HAP-1 (cell line): ENCODE data around the gene ANKRD30A.
"Not testable (repeated sequence)": the region's sequence is repeated elsewhere in the genome, so short reads cannot be mapped to it uniquely, and the experiment has no call there.

Experiments
- DNase-seq, 2 experiments: peaks; one replicate each; pipeline ENCODE4 v3.0.0-alpha.2; 2016 to 2020; ENCODE audit warnings: low spot score in 2 of 2
- H3K27me3 ChIP-seq: fragments of 250-450 bp; sonication (Bioruptor Pico); 2 replicates; pipeline ENCODE4 v1.5.1; 2020; ENCODE audit warnings: low read depth, mild to moderate bottlenecking, moderate library complexity
- H3K36me3 ChIP-seq: fragments of 250-450 bp; sonication (Bioruptor Pico); replicated peaks from 2 replicates; pipeline ENCODE4 v1.5.1; 2020; ENCODE audit warnings: mild to moderate bottlenecking
- H3K4me1 ChIP-seq: fragments of 250-450 bp; sonication (Bioruptor Pico); 2 replicates; pipeline ENCODE4 v1.5.1; 2020; ENCODE audit warnings: mild to moderate bottlenecking
- H3K4me3 ChIP-seq: fragments of 250-450 bp; sonication (Bioruptor Pico); 2 replicates; pipeline ENCODE4 v1.5.1; 2020; ENCODE audit warnings: mild to moderate bottlenecking, moderate library complexity
- H3K9me3 ChIP-seq: fragments of 250-450 bp; sonication (Bioruptor Pico); 2 replicates; pipeline ENCODE4 v1.5.1; 2020; ENCODE audit warnings: mild to moderate bottlenecking, moderate library complexity
- in situ Hi-C: fragments of 300-500 bp; cut with MboI; formaldehyde crosslinking; loops from 3 replicates; pipeline ENCODE4 v1.14.3; 2020; ENCODE audit warnings: low sequenced_read_pairs, inconsistent platforms, mixed read lengths

ANKRD30A gene

GRCh38 chr10:37125191-37125732 lies at the start of gene ANKRD30A:
Gene ANKRD30A (plus strand): TSS chr10:37125598. CDS start chr10:37125788, 190 bp downstream.
- Histone ChIP-seq H3K4me3 (no peak within 1 kb of the TSS), H3K36me3 (no peaks in the 10 kb centered on the region), H3K4me1 (no peaks in the 10 kb centered on the region), H3K27me3 (no peaks in the 10 kb centered on the region), H3K9me3 (no peaks in the 10 kb centered on the region)
- DNase-seq, result no peak
- in situ Hi-C loops, result no loop called here

- in situ Hi-C loops, H3K4me1 ChIP-seq, H3K27me3 ChIP-seq, H3K4me3 ChIP-seq, H3K9me3 ChIP-seq, DNase-seq, H3K36me3 ChIP-seq: not testable (repeated sequence)
Observed at GRCh38 chr10:37076083-37076482, 49.3 kb upstream of the ANKRD30A start.

DNA sequence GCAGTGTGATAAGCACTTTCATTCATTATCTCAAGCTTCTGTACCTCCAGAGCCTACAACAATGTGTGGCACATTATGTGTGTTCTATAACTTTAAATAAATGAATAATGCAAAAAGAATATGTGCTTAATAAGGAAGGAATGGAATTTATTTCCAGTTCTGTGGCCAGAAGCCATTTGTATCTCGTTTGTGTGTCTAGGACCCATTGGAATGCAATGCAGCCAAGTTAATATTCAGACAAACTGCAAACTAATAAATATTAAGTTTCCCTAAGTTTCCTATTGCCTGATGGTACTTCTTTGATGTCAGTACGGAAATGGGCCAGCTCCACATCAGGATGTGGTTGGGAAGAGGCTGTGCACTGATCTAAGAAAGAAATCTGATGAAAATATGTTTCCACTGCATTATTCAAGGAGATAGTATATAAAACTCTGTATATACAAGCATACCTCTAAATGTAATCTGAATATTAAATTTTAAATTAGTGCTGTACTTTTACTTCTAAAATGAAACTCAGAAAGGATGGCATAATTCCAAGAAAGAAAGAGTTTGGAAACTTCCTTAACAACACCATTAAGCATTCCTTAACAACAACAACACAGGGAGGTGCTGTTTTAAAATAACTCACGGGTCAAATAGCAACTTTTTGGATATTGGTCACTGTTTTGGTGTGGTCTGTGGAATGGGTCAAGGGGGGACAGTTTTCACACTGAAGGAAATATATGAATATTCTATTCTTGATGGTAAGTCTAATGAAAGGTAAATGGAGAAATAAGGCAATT lies 29.4 kb upstream of the ANKRD30A start:
- Histone ChIP-seq H3K4me1 (no peaks in the 10 kb centered on the region), H3K27me3 (no peaks in the 10 kb centered on the region), H3K4me3 (no peak overlapping the region), H3K36me3 (no peaks in the 10 kb centered on the region), H3K9me3 (no peaks in the 10 kb centered on the region; the same call in none of the 2 replicates)
- in situ Hi-C loops, result no loop called here
- no peak for DNase-seq

DNA sequence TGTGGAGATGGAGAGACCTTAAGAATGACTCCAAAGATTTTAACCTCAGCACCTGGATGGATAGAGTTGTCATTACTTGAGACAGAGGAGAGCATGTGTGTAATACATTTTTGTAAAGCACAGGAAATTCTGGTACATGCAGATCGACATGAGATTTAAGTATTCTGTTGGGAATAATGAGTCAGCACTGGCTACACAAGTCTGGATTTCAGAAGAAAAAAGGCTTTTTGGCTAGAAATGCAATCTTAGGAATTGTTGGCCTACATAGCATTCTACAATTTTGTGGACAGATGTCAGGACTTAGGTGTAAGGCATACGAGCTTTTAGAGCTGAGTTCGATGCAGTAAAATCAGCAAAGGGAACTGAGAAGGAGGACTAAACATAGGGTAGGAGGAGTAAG lies 24.1 kb upstream of the ANKRD30A start:
- Histone ChIP-seq H3K9me3 (no peaks in the 10 kb centered on the region), H3K4me3 (no peak overlapping the region), H3K4me1 (no peaks in the 10 kb centered on the region), H3K36me3 (no peaks in the 10 kb centered on the region), H3K27me3 (no peaks in the 10 kb centered on the region)
- in situ Hi-C loops, result no loop called here
- no peak for DNase-seq

DNA sequence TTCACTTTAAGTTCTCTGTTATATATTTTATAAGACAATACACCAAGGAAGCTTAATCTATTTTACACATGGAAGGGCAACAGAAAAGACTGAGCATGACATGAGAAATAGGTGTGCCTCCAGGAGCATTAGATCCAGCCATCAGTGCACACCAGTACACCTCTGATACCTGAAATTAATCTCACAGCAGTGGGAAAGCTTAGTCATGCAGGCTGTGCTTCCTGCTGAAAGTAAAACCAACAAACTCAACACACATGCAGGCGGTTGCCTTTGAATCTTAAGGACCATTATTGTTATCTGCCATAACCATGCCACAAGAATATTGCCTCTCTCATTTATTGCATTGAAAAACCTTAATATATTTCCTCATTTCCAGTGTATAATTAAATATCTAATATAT lies 16.4 kb upstream of the ANKRD30A start:
- Histone ChIP-seq H3K4me1 (no peaks in the 10 kb centered on the region; the same call in 1 of the 2 replicates), H3K9me3 (no peaks in the 10 kb centered on the region), H3K36me3 (no peaks in the 10 kb centered on the region), H3K4me3 (no peak overlapping the region), H3K27me3 (no peaks in the 10 kb centered on the region)
- no peak for DNase-seq
- in situ Hi-C loops, result no loop called here

DNA sequence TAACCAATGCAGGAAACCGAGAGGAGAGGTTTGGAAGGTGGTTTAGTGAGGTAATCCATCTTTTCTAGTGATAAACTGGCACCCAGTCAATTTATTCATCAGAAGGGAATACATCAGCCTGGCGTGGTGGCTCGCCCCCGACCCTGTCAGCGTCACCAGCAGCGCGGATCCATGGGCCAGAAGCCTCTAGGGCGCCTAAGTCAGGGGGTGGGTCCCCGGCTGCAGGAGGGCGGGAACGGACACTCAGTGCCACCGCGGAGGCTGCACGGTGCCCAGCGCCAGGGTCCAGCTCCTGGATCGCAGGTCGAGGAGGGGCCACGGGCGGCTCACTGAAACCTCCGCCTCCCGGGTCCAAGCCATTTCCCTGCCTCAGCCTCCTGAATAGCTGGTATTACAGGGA lies 866 bp upstream of the ANKRD30A start:
- in situ Hi-C loops, result no loop called here
- Histone ChIP-seq H3K4me3 (no peak overlapping the region), H3K36me3 (no peaks in the 10 kb centered on the region), H3K27me3 (no peaks in the 10 kb centered on the region), H3K4me1 (no peaks in the 10 kb centered on the region), H3K9me3 (no peaks in the 10 kb centered on the region)
- no peak for DNase-seq

DNA sequence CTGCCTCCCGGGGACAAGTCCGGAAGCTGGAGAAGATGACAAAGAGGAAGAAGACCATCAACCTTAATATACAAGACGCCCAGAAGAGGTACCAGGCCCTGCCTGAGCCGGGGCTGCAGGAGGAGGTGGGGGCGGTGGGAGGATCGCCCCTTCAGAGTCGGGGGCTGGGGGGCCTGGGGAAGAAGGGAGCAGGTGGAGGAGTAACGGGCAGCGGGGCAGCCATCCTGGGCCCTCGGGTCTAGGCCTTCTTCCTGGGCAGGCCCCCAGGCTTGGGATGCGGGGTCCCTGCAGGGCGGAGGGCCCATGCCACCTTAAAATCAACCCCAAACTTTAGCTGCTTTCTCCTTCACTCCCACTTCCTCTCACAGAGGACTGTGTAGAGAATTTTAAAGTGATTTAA lies 523 bp downstream of the ANKRD30A start:
- H3K4me3 ChIP-seq, result no peak overlapping the region
- H3K27me3 ChIP-seq, result no peaks in the 10 kb centered on the region
- H3K36me3 ChIP-seq, result no peaks in the 10 kb centered on the region
- in situ Hi-C loops, result no loop called here
- no peak for DNase-seq
- H3K4me1 ChIP-seq, result no peaks in the 10 kb centered on the region
- no peaks in the 10 kb centered on the region for H3K9me3 ChIP-seq

- in situ Hi-C loops, result no loop called here
- Histone ChIP-seq H3K4me1 (no peaks in the 10 kb centered on the region), H3K36me3 (no peaks in the 10 kb centered on the region), H3K9me3 (no peaks in the 10 kb centered on the region; the same call in 1 of the 2 replicates), H3K4me3 (no peak overlapping the region), H3K27me3 (no peaks in the 10 kb centered on the region)
- no peak for DNase-seq
Observed at GRCh38 chr10:37146443-37146842, 21.0 kb downstream of the ANKRD30A start.

DNA sequence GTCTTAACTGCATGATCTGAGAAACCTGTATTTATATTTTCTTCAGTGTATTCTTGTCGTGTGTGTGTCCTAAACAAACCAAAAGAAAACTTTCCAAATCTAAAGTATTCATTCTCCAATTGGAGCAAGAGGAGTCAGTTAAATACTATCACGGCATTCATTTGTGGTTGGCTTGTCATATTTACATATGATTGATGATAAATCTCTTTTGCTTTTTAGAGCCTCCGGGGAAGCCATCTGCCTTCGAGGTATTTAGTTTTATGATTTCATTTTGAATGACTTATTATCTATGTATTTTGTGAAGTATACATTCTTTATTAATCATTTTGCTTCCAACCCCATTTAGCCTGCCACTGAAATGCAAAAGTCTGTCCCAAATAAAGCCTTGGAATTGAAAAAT lies 37.0 kb downstream of the ANKRD30A start:
- H3K4me3 ChIP-seq, H3K4me1 ChIP-seq, in situ Hi-C loops, DNase-seq, H3K36me3 ChIP-seq, H3K9me3 ChIP-seq, H3K27me3 ChIP-seq: not testable (repeated sequence)

GRCh38 chr10:37171945-37172344 lies 46.5 kb downstream of the ANKRD30A start:
- H3K9me3 ChIP-seq, H3K4me3 ChIP-seq, in situ Hi-C loops, H3K4me1 ChIP-seq, H3K27me3 ChIP-seq, DNase-seq, H3K36me3 ChIP-seq: not testable (repeated sequence)

GRCh38 chr10:37178296-37178695 lies 52.9 kb downstream of the ANKRD30A start:
- H3K36me3 ChIP-seq, DNase-seq, H3K4me3 ChIP-seq, H3K27me3 ChIP-seq, H3K9me3 ChIP-seq, in situ Hi-C loops, H3K4me1 ChIP-seq: not testable (repeated sequence)

GRCh38 chr10:37182719-37183118 lies 57.3 kb downstream of the ANKRD30A start:
- in situ Hi-C loops, H3K27me3 ChIP-seq, H3K36me3 ChIP-seq, DNase-seq, H3K9me3 ChIP-seq, H3K4me3 ChIP-seq, H3K4me1 ChIP-seq: not testable (repeated sequence)

DNA sequence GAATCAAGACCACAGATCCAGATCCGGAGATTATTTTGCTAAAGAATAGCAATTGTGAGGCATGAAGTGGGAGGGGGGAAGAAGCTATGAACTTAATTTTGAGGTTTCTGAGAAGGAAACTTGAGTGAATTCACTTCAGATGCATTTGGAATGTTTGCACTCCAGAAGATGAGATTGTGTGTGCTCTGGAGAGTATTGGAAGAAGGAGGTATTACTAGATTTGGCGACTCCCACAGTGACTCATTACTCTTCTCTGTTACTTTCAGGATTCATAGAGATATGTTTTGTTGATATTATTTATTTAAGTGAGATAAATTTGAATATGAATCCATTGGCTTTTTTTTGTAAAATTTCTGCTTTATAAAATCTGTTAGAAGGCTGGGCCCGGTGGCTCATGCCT lies 80.7 kb downstream of the ANKRD30A start:
- Histone ChIP-seq H3K4me1 (no peaks in the 10 kb centered on the region), H3K27me3 (no peaks in the 10 kb centered on the region), H3K9me3 (no peaks in the 10 kb centered on the region), H3K36me3 (no peaks in the 10 kb centered on the region), H3K4me3 (no peak overlapping the region)
- DNase-seq, result no peak
- in situ Hi-C loops, result no loop called here

GRCh38 chr10:37220866-37221265 lies 95.5 kb downstream of the ANKRD30A start:
- in situ Hi-C loops, result no loop called here
- Histone ChIP-seq H3K27me3 (no peaks in the 10 kb centered on the region), H3K4me3 (no peak overlapping the region), H3K9me3 (no peaks in the 10 kb centered on the region), H3K4me1 (no peaks in the 10 kb centered on the region), H3K36me3 (no peaks in the 10 kb centered on the region)
- no peak for DNase-seq

DNA sequence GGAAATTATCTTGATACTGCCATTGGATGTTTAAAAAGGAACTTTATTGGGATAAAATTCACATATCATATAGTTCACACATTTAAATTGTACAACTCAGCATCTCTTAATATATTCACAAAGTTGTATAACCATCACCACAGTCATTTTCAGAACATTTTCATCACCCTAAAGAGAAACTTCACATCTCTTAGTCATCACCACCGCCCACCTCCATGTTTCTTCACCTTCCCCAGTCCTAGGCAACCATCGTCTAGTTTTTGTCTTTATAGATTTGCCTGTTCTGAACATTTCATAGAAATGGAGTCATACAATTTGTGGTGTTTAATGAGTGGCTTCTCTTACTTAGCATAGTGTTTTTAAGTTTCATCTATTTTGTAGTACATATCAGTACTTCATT lies 96.6 kb downstream of the ANKRD30A start:
- no peak for DNase-seq
- Histone ChIP-seq H3K9me3 (no peaks in the 10 kb centered on the region), H3K4me3 (no peak overlapping the region), H3K36me3 (no peaks in the 10 kb centered on the region), H3K4me1 (no peaks in the 10 kb centered on the region), H3K27me3 (no peaks in the 10 kb centered on the region)
- in situ Hi-C loops, result no loop called here
